Inflammatory macrophage treated with lipopolysaccharide for 1 hour (primary cell): ENCODE results near the gene MACROH2A1.
A peak's percentile ranks its signal among the peaks of the same experiment; 100 is the strongest.

Experiments
- DNase-seq, 2 donors: peaks; one replicate each; pipeline ENCODE4 v3.0.0-alpha.2; 2020 to 2022

Gene MACROH2A1

DNA sequence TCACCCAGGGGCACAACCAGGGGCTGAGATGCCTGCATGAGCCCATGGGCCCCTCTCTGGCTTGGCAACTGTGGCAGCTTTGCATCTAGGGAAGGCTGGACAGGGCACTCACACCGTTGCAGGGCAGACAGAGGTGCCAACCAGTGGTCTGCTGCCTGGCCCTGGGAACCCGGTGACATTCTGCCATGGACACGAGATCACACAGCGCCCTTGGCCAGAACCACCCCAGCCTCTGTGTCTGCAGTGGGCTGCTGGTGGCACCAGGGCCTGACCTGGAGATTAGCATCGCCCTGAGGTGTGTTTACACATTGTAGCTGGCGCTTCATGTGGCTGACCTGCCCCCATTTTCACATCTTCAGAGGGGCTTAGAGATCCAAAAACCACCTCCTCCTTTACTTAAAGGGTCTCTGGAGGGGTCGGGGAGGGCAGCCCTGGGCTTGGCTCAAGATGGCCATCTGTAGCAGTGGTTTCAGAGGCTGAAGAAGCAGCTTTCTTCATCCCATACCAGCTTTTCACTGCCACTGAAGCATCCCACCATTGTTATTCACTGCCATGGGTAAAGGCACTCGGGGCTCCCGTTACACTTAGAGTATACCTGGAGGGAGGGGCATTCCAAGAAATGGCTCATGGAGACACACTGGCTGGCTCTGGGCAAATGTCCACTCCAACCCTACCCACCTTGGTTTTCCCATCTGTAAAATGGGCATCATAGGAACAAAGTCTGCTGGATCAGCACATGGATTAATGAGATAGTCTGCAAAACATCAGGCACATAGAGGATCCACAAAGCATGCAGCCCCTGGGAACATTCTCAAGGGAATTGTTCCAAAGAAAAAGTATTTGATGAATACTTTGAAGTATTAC lies 36.7 kb upstream of the MACROH2A1 start:
- no peak for DNase-seq

GRCh38 chr5:135434591-135435466 lies 35.8 kb upstream of the MACROH2A1 start:
- no peak for DNase-seq

- DNase-seq, result peak; percentile 55 to 72
These were observed 34.8 kb upstream of the MACROH2A1 start for GRCh38 chr5:135433681-135434426.

- no peak for DNase-seq
These were observed 33.1 kb upstream of the MACROH2A1 start for GRCh38 chr5:135432113-135432512.

DNA sequence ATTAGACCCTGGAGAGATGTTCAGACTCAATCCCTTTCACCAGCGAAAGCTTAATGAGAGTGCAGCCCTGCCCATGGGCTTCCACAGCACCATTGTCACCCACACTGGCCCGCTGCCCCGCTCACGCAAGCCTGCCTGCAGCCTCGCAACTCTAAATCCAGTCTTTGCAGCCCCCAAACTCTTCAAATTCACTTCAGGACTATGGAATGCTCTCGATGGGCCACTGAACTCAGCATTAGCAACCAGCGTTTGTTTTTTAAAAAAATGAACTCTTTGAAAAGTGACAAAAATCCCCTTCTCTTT lies 31.1 kb upstream of the MACROH2A1 start:
- no peak for DNase-seq

GRCh38 chr5:135429301-135430134 lies 30.5 kb upstream of the MACROH2A1 start:
- DNase-seq, result peak; percentile 25 to 66

DNA sequence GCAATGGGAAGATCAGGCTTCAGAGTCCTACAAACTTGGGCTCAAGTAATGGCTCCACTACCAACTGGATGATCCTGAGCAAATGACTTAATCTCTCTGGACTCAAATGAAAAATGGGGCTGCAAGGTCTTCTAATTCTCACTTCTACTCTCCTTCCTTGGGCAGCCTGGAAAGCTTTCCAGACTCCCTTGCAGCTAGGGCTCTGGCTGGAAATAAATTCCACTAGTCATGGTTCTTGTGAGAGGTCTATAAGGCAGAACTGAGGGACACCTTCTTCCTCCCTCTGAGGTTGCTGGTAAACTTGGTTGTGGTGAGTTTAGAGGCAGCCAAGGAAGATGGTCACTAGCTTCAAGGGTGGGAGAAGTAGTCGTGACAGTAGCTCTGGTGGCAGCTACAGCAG lies 29.6 kb upstream of the MACROH2A1 start:
- no peak for DNase-seq

- peak; percentile 38 to 73 for DNase-seq
These were observed 27.4 kb upstream of the MACROH2A1 start for GRCh38 chr5:135426102-135427082.

- peak in 1 of 2 donors; percentile 41 for DNase-seq
These were observed 26.6 kb upstream of the MACROH2A1 start for GRCh38 chr5:135425641-135426040.

GRCh38 chr5:135423846-135424168 lies 24.8 kb upstream of the MACROH2A1 start:
- DNase-seq, result no peak

GRCh38 chr5:135423146-135423845 lies 24.3 kb upstream of the MACROH2A1 start:
- DNase-seq, result peak; percentile 67 to 71

DNA sequence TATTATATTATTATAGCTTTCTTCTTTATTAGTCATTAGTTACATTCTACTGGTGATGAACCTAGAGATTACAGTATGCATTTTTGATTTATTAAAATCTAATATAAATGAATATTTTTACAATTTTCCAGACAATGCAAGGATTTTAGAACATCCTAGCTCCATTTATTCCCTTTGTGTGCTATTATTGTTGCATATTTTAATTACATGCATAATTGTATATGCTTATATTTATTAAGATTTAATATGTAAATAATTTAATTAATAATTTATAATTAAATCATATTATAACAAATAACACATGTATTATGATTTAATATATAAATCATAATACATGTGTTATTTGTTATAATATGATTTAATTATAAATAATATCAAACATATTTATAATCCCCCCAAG lies 23.4 kb upstream of the MACROH2A1 start:
- DNase-seq, result no peak

DNA sequence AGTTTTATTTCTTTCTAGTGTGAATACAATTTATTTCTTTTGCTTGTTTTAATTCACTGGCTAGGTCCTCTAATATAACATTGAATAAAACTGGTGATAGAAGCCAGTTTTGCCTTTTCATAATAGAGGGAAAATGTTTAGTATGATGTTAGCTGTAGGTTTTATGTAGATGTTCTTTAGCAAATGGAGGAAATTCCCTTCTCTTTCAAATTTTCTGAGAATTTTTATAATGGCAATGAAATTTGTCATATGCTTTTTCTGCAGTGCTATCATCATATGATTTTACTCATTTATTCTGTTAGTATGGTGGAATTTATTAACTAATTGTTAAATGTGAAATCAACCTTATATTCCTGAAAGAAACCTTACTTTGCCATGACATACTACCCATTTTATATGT lies 18.1 kb upstream of the MACROH2A1 start:
- DNase-seq, result peak; percentile 51 to 54

DNA sequence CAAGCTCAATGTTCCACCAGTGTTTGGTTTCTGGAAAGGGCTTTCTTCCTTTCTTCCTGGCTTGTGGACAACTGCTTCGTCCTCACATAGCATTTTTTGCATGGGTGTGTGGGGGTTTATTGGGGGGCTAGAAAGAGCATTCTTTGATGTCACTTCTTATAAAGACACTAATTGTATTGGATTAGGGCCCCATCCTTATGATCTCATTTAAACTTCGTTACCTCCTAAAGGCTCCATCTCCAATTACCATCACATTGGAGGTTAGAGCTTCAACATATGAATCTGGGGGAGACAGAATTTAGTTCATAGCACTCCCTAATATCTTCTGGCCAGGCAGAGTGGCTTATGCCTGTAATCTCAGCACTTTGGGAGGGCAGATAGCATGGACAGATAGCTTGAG lies 6.1 kb upstream of the MACROH2A1 start:
- DNase-seq, result no peak

- peak; percentile 69 to 70 for DNase-seq
These were observed 3.0 kb upstream of the MACROH2A1 start for GRCh38 chr5:135402031-135402430.

- no peak for DNase-seq
These were observed 1.8 kb upstream of the MACROH2A1 start for GRCh38 chr5:135400866-135401265.

DNA sequence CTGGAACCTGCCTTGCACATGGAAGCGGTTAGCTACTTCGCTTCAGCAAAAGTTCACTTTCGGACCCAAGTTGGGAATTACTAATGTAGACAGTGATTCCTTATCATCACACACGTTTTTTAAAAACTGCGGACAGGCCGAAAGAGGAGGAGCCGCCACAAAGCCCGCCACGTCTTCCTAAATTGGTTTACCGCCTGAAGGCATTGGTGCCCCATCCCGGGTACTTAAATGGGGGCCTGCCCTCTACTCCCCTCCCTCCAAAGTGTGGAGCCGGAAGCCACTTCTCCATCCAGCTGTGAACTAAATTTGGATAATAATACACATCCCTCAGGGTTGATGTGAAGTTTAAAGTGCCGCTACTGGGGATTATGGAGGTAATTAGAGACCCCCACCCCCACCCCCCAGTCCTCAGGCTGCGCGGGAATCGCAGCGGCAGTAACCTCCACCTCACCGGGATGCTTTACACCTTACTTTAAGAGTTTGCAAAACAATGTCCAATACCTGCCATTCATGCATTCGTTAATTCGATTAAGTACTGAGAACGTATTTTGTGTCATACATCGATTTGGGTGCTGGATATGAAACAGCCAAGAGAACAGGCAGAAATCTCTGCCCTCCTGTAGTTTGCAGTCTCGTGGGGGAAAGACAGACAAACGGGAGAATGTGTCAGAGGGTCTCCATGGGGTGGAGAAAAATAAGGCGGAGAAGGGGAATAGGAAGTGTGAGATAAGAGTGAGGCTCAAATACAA lies 937 bp upstream of the MACROH2A1 start:
- DNase-seq, result no peak

DNA sequence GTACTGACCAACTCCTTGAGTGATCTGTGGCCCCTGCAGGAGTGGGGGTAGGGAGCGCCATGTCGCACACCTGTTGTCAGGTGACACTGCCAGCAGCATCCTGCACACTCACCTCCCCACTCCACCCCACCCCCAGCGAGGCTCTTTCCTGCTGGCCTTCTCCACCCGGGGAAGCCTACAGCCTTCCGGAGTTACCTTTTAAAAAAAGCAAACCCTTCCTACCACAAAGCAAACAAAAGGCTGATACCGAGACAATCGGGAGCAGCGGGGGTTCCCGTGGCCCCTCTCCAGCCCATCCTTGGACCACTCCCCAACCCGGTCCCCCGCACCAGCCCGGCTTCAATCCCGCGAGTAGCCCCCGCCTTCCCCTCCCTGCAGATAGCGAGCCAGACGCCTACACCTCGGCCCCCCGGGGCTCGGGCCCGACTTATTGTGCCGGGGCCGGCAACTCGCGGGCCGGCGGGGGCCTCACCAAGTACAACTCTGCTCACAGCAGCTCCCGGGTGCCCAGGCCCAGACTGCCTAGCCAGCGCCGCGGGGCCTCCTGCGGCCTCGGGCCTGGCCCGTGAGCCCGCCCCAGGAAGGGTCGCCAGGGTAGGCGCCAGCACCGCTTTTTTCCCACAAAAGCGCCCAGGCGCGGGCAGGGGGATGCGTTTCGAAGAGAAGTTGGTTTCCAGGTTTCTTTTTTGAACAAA lies 724 bp downstream of the MACROH2A1 start:
- no peak for DNase-seq

DNA sequence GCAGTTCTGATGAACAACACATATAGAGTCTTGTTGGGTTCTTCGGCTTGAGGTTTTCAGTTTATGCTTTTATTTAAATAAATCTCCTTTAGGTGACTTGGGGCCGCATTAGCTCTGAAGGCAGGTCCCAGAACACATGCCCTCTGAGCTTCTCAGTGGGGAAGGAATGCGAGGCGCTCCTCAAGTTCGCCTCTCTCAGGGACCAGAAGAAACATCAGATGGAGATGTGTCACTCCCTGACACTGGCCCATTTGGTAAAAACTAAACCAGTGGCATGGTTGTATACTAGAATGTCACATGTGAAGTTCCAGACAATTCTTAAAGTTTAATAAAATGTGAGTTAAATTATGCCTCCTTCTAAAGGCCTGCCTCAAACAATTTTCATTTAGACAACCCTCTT lies 1.9 kb downstream of the MACROH2A1 start:
- DNase-seq, result no peak
